GM12878 (cell line): ENCODE results near the gene ATP8A1. TPM values are rescaled to one million over a fixed set of nuclear protein-coding genes. Genes with fewer than 3 reads are reported as not detected.
A peak's percentile ranks its signal among the peaks of the same experiment; 100 is the strongest.

Experiments
- BACH1 ChIP-seq: fragments of 450-650 bp; IDR thresholded peaks from 2 replicates; pipeline ENCODE4 v1.6.1; 2017; ENCODE audit warnings: mild to moderate bottlenecking, borderline replicate concordance
- BCLAF1 ChIP-seq: fragments of 450-650 bp; IDR thresholded peaks from 2 replicates; pipeline ENCODE4 v1.6.1; 2017; ENCODE audit warnings: antibody characterized with exemption, mild to moderate bottlenecking, moderate library complexity
- BRCA1 ChIP-seq: IDR thresholded peaks from 2 replicates; pipeline ENCODE4 v1.6.1; 2011; ENCODE audit warnings: low read depth, low read length, improper control_type of control experiment
- CHD1 ChIP-seq: IDR thresholded peaks from 2 replicates; pipeline ENCODE4 v1.6.1; 2012; ENCODE audit warnings: low read depth, low read length, improper control_type of control experiment
- E2F4 ChIP-seq: IDR thresholded peaks from 2 replicates; pipeline ENCODE4 v1.6.1; 2012; ENCODE audit warnings: low read depth, low read length, improper control_type of control experiment
- EP300 ChIP-seq, 2 experiments: fragments of 150-350 bp in 1 of 2; IDR thresholded peaks; 2 replicates each; pipeline ENCODE4 v1.6.1; 2011 to 2012; ENCODE audit warnings: low read depth in 2 of 2, low read length in 2 of 2, borderline replicate concordance in 1 of 2, improper control_type of control experiment in 1 of 2, inconsistent platforms in 1 of 2; ENCODE audit not compliant: control insufficient read depth in 1 of 2
- HDAC6 ChIP-seq: fragments of 200-600 bp; sonication (generic); IDR thresholded peaks from one replicate; pipeline ENCODE4 v1.8.0; 2017; ENCODE audit warnings: antibody characterized with exemption; ENCODE audit not compliant: unreplicated experiment
- IRF4 ChIP-seq: IDR thresholded peaks from 2 replicates; pipeline ENCODE4 v1.6.1; 2011; ENCODE audit warnings: low read depth, low read length
- IRF5 ChIP-seq: fragments of 450-650 bp; IDR thresholded peaks from 2 replicates; pipeline ENCODE4 v1.6.1; 2017; ENCODE audit warnings: borderline replicate concordance
- MEF2B ChIP-seq: fragments of 450-650 bp; IDR thresholded peaks from 2 replicates; pipeline ENCODE4 v1.6.1; 2018; ENCODE audit warnings: mild to moderate bottlenecking, moderate library complexity; ENCODE audit not compliant: partially characterized antibody, poor library complexity, severe bottlenecking
- MXI1 ChIP-seq: fragments of 150-350 bp; IDR thresholded peaks from 2 replicates; pipeline ENCODE4 v1.6.1; 2011; ENCODE audit warnings: low read depth, mild to moderate bottlenecking, inconsistent platforms, low read length, improper control_type of control experiment
- MYC ChIP-seq: IDR thresholded peaks from 2 replicates; pipeline ENCODE4 v1.6.1; 2011; ENCODE audit warnings: mild to moderate bottlenecking, low read length, moderate library complexity, inconsistent platforms; ENCODE audit not compliant: insufficient read depth, insufficient replicate concordance, insufficient read length, severe bottlenecking
- NBN ChIP-seq: fragments of 450-650 bp; IDR thresholded peaks from 2 replicates; pipeline ENCODE4 v1.6.1; 2016
- NR2F1 ChIP-seq: fragments of 450-650 bp; conservative IDR thresholded peaks from 2 replicates; pipeline ENCODE4 v1.6.1; 2017; ENCODE audit warnings: mild to moderate bottlenecking
- PML ChIP-seq: IDR thresholded peaks from 2 replicates; pipeline ENCODE4 v1.6.1; 2012; ENCODE audit warnings: low read length, inconsistent platforms
- POLR2AphosphoS2 ChIP-seq: IDR thresholded peaks from 2 replicates; pipeline ENCODE4 v1.6.1; 2011; ENCODE audit warnings: low read depth, mild to moderate bottlenecking, low read length, improper control_type of control experiment, moderate library complexity
- SKIL ChIP-seq: fragments of 450-650 bp; IDR thresholded peaks from 2 replicates; pipeline ENCODE4 v1.6.1; 2017; ENCODE audit warnings: mild to moderate bottlenecking, low read depth, inconsistent platforms; ENCODE audit not compliant: poor library complexity, severe bottlenecking
- SMARCA5 ChIP-seq: fragments of 450-650 bp; IDR thresholded peaks from 2 replicates; pipeline ENCODE4 v1.6.1; 2017; ENCODE audit warnings: mild to moderate bottlenecking
- SREBF1 ChIP-seq: IDR thresholded peaks from 2 replicates; pipeline ENCODE4 v1.6.1; 2012; ENCODE audit warnings: mild to moderate bottlenecking, low read length
- SUPT20H ChIP-seq: IDR thresholded peaks from 2 replicates; pipeline ENCODE4 v1.6.1; 2011; ENCODE audit warnings: low read depth, mild to moderate bottlenecking, low read length, moderate library complexity, borderline replicate concordance; ENCODE audit not compliant: control insufficient read depth
- TAF1 ChIP-seq: IDR thresholded peaks from 2 replicates; pipeline ENCODE4 v1.6.1; 2011; ENCODE audit warnings: mild to moderate bottlenecking, low read depth, low read length, borderline replicate concordance
- TCF12 ChIP-seq: IDR thresholded peaks from 2 replicates; pipeline ENCODE4 v1.6.1; 2011; ENCODE audit warnings: low read depth, mild to moderate bottlenecking, low read length
- YBX1 ChIP-seq: fragments of 450-650 bp; IDR thresholded peaks from 2 replicates; pipeline ENCODE4 v1.6.1; 2016; ENCODE audit warnings: antibody characterized with exemption
- ZNF207 ChIP-seq: fragments of 450-650 bp; IDR thresholded peaks from 2 replicates; pipeline ENCODE4 v1.6.1; 2014; ENCODE audit warnings: antibody characterized with exemption, mild to moderate bottlenecking, borderline replicate concordance
- polyA plus RNA-seq, 11 experiments: library from polyadenylated mRNA; depleted of rRNA in 4 of 11; unstranded in 6 of 11; stranded (reverse) in 5 of 11; fragments of >200 nt; fragmentation: Nextera tagmentation in 4 of 11; fragmentation: Illumina TruSeq in 1 of 11; extraction: Ambion mirVana in 4 of 11; extraction: Trizol in 1 of 11; gene quantifications; 1 replicate in 1 of 11; 2 replicates in 10 of 11; pipeline versions ENCODE4 v1.2.1 to v1.2.3, GENCODE V29; 2011 to 2016; ENCODE audit warnings: inconsistent platforms in 2 of 11, missing spikeins in 2 of 11, low read depth in 1 of 11
- total RNA-seq, 4 experiments: library from RNA; depleted of rRNA in 3 of 4; stranded (reverse); fragments of >200 nt in 3 of 4; fragmentation: Illumina TruSeq in 1 of 4; extraction: Trizol in 1 of 4; gene quantifications; 2 replicates each; pipeline versions ENCODE4 v1.2.1 to v1.2.3, GENCODE V29; 2013 to 2021

The ATP8A1 gene
- total and polyA plus RNA-seq, 10 of the 15 experiments (the other 5 are each of a cell fraction or from before 2014, with no cell fraction given) = 9.0 to 116 (median 37.3) TPM

GRCh38 chr4:42643685-42644084 is 13.2 kb downstream of the ATP8A1 start (continued):
- TF ChIP-seq BCLAF1 (no peak), IRF5 (no peak), HDAC6 (no peak), IRF4 (peak; percentile 65; the same call in 1 of the 2 replicates), MXI1 (peak; percentile 55; the same call in 1 of the 2 replicates), YBX1 (no peak), MYC (no peak), BRCA1 (no peak), SUPT20H (no peak), TAF1 (peak; percentile 49; the same call in 1 of the 2 replicates), POLR2AphosphoS2 (no peak), NBN (peak; percentile 60; the same call in 1 of the 2 replicates), SMARCA5 (no peak), MEF2B (peak; percentile 59), EP300 (IDR thresholded peaks at IDR 0.05; ENCODE audit: borderline replicate concordance in 1 of 2, control insufficient read depth in 1 of 2, low read depth in 2 of 2, low read length in 2 of 2) (peak; percentile 39 to 55; a peak in 2 of 4 replicates), ZNF207 (no peak), NR2F1 (0 out of 2 replicates have a peak, but pooled peaks have one; percentile 29), PML (peak; percentile 47; the same call in 1 of the 2 replicates), E2F4 (no peak), TCF12 (peak; percentile 67; the same call in 1 of the 2 replicates), SREBF1 (no peak), BACH1 (no peak), SKIL (no peak), CHD1 (peak; percentile 61; the same call in 1 of the 2 replicates)
